ENCODE data around the gene GRK2.

Gene GRK2

GRCh38 chr11:67284811-67285540 is 18.7 kb downstream of the GRK2 start:
- DNase-seq: no peak

- no peak for DNase-seq
These were observed 19.5 kb downstream of the GRK2 start for GRCh38 chr11:67285541-67286498.

DNA sequence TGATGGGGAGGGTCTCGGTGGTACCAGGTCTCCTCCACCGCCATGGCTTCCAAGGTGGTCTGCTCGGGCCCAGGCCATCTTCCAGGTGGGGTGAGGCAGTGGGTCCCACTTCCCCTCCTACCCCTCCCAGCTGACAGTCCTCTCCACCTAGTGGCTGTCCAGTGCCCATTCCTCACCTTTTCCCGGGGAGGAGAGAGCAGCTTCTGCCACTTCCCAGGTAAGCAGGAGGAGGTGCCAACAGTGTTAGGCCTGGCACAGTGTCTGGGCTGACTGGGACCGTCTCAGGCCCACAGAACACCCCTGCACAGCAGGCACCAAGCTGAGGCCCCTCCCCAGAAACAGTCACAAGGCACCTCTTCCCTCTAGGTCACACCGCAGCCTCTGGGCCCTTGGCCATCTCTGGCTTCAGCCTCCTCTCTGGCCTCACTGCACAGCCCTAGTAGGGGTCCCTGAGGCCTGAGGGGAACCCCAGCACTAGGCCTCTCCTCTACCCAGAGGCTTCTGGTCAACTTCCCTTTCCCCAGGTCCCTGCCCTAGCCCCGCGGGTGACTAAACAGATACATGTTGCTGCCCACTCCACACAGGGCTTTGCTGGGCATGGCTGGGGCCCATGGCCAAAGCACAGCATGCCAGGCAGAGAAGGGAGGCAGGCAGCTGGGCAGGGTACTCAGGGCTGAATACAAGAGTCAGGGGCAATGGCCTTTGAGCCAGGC is 20.5 kb downstream of the GRK2 start:
- DNase-seq: no peak

- no peak for DNase-seq
These were observed 21.3 kb downstream of the GRK2 start for GRCh38 chr11:67287355-67288197.

- no peak for DNase-seq
These were observed 21.9 kb downstream of the GRK2 start for GRCh38 chr11:67288198-67288451.

DNA sequence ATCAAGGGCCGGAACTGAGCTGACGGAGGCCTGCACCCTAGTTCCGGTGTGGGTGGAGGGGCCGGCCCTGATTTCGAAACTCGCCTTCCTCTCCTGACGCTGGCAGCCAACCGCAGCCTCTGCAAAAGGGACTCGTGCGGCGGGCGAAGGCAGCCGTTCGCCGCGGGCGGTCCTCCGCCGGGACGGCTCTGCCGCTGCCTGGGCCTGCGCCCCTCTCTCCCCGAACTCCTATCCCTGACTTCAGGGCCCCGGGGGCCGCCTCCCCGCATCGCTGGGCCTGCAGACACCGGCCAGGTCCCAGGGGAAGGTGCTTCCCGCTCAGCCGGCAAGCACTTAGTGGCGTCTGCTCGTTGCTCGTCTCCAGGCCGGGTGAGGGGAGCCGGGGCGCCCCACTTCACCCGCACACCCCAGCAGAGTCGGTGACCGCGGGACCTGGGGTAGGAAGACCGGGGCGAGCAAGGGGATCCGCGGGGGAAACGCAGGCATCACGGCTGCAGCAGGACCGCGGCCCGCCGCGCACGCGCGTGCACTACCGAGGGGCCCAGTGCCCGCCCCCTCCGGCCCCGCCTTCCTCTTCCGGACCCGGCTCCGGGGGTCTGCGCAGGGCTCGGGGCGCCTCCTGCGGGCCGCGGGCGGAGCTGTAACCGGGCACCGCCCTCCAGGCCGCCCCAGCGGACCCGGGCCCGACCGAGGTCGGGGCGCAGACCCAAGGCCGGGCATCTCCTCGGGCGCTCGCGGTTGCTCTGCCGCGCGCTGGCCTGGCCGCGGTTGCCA is 22.4 kb downstream of the GRK2 start:
- peak; percentile 77 to 79 for DNase-seq

GRCh38 chr11:67289226-67289650 is 23.0 kb downstream of the GRK2 start, which contains the start of gene ANKRD13D:
ANKRD13D (plus strand) TSS chr11:67289303; CDS start chr11:67289461, 158 bp downstream.
- DNase-seq: peak; percentile 73 to 74

DNA sequence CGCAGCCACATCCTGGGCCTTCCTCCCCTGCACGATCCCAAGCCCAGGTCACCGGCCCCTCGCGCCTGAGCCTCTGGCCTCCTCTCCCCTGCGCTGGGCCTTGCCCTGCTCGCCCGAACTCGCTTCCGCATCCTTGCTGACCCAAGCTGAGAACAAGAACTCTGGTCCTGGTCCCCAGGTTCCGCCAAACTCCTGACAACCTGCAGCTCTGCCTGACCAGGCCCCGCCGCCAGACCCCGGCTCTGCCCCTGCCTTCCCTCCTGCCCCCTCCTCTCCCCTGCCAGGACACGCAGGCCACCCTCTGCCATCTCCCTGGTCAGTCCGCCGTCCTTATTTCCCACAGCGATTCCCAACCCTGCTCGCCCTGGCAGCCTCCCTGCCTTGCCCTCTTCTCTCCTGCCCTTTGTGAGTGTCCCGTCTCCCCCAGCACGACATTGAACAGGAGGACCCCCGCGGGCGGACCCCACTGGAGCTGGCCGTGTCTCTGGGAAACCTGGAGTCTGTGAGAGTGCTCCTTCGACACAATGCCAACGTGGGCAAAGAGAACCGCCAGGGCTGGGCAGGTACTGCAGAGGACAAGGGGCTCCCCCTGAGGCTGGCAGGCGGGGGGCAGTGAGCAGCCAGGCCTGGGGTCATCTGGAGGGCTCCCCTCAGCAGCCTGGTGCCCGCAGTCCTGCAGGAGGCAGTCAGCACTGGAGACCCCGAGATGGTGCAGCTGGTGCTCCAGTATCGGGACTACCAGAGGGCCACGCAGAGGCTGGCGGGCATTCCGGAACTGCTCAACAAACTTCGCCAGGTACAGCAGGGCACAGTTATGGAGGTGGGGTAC is 23.6 kb downstream of the GRK2 start:
- DNase-seq: no peak

DNA sequence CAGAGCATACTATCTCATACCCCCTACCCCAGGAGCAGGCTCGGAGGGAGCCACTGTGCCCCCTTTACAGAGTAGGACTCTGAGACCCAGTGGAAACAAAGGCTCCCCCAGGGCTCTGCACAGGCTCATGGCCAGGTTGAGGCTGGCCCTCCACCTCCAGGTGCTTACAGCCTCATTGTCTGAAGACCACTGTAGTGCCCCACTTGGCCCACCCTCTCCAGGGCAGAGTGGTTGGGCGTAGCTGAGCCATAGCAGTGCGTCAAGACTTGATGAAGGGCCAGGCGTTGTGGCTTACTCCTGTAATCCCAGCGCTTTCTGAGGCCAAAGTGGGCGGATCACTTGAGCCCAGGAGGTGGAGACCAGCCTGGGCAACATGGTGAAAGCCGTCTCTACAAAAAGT is 24.5 kb downstream of the GRK2 start:
- no peak for DNase-seq

DNA sequence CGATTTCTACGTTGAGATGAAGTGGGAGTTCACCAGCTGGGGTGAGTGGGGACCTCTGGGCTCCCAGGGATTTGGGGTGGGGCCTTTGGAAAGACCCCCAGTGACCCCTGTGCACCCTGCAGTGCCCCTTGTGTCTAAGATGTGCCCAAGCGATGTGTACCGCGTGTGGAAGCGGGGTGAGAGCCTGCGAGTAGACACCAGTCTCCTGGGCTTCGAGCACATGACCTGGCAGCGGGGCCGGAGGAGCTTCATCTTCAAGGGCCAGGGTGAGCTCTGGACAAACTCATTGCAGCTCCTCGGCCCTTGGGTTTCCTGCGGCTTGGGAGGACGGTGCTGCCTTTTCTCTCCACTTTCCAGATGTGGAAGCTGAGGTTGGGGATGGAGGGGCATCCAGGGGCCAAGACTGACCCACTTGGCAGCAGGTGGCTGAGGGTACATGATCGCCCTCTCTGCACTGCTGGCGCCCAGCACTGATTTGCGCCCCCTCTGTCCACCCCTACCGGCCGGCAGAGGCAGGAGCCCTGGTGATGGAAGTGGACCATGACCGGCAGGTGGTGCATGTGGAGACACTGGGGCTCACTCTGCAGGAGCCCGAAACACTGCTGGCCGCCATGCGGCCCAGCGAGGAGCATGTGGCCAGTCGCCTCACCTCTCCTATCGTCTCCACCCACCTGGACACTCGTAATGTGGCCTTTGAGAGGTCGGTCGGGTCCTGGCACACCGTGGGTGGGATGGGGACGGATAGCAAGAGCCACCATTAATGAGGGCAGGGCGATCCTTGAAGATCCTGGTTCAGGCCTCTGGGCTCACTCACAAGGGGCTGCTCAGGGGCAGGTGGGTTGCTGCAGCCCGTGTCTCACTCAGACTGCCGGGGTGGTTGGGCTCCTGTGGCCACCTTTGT is 25.5 kb downstream of the GRK2 start:
- no peak for DNase-seq

GRCh38 chr11:67292671-67293070 is 26.4 kb downstream of the GRK2 start:
- DNase-seq: no peak

DNA sequence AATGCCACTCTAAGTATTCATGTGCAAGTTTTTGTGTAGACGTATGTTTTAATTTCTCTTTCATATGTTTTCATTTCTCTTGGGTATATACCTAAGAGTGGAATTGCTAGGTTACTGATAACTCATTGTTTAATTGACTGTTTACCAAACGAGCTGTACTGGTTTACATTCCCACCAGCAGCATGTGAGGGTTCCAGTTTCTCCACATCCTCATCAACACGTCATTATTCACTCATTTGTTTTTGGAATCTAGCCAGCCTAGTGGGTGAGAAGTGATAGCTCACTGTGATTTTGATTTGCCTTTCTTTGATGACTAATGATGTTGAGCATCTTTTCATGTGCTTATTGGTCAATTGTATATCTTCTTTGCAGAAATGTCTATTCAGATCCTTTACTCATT is 26.8 kb downstream of the GRK2 start:
- DNase-seq: peak in 1 of 2 experiments; percentile 54

GRCh38 chr11:67295846-67296245 is 29.6 kb downstream of the GRK2 start:
- DNase-seq: no peak

DNA sequence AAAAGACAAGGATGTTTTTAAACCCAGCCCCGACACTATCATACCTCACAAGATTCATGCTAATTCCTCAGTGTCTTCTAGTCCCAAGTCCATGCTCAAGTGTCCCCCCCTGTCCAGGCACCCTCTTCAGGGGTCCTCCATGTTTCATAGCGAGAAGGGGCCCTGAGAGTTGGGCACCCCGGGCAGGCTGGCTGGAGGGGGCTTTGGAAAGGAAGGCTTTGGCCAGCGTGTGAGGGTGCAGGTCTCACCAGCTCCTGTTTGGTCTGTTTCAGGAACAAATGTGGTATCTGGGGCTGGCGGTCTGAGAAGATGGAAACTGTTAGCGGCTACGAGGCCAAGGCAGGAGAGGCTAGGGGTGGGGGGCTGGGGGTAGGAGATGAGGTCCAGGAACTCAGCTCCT is 32.5 kb downstream of the GRK2 start:
- no peak for DNase-seq

- no peak for DNase-seq
These were observed 33.4 kb downstream of the GRK2 start for GRCh38 chr11:67299471-67300191.

GRCh38 chr11:67300256-67300755 is 34.0 kb downstream of the GRK2 start:
- no peak for DNase-seq

DNA sequence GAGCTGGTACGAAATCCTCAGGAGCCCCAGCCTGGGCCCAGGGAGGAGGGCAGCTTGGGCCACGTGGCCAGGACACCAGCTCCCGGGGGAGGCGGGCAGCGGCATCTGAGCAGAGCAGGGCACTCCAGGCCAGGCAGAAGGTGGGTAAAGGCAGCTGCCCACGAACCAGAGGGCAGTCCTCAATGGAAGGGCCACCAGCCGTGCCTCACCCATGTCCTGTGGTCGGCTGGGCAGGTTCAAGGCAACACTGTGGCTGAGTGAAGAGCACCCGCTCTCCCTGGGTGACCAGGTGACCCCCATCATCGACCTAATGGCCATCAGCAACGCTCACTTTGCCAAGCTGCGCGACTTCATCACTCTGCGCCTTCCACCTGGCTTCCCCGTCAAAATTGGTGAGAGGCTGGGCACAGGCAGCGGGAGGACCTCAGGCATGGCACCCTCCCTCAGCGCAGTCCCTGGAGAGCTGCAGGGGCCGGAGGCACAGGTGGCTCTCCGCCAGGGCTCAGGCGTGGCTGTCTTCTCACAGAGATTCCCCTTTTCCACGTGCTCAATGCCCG is 34.6 kb downstream of the GRK2 start:
- DNase-seq: no peak

GRCh38 chr11:67301313-67301921 is 35.1 kb downstream of the GRK2 start:
- DNase-seq: no peak

Data from NCI-H2081 (cell line).